HT1080 (cell line): ENCODE results near the gene EIF3C. TPM values are rescaled to one million over a fixed set of nuclear protein-coding genes. Genes with fewer than 3 reads are reported as not detected.
"Not testable (repeated sequence)": the region's sequence is repeated elsewhere in the genome, so short reads cannot be mapped to it uniquely, and the experiment has no call there.

ENCODE experiments used
- DNase-seq: peaks from one replicate; pipeline ENCODE4 v3.0.0-alpha.2; 2015; ENCODE audit warnings: low read depth
- small RNA-seq: library from RNA; depleted of rRNA; stranded (forward); fragments of <200 nt; gene quantifications from one replicate; pipeline ENCODE3, GENCODE V24; 2014
- total RNA-seq: library from RNA; depleted of rRNA; stranded (reverse); fragments of >200 nt; shearing (Covaris generic); gene quantifications from 2 replicates; pipeline ENCODE4 v1.2.3, GENCODE V29; 2014; rRNA removed

Gene EIF3C
- total RNA-seq, 1 experiment from 2014 or later, result 760 TPM

DNA sequence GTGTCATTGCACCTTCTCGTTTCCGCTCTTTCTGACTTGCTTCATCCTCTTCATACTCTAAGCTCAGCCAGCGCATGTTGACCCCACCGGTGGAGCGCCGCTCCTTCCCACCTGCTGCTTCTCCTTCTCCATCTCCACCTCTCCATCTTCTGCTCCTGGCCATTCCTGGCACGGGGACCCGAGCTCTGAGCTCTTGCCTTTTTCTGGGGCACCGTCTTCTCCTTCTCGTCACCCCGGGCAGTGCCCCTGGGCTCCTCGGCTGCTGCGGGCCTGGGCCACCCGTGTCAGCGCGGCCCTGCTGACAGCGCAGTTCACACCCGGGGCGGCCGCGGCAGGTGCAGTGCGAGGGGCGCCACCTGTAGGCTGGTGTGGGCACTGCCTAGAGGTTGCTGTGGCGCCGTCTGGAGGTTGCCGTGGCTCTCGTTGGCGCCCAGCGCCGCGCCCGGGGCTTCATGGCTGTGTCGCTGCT, 38.8 kb downstream of the EIF3C start:
- DNase-seq, result not testable (repeated sequence)

DNA sequence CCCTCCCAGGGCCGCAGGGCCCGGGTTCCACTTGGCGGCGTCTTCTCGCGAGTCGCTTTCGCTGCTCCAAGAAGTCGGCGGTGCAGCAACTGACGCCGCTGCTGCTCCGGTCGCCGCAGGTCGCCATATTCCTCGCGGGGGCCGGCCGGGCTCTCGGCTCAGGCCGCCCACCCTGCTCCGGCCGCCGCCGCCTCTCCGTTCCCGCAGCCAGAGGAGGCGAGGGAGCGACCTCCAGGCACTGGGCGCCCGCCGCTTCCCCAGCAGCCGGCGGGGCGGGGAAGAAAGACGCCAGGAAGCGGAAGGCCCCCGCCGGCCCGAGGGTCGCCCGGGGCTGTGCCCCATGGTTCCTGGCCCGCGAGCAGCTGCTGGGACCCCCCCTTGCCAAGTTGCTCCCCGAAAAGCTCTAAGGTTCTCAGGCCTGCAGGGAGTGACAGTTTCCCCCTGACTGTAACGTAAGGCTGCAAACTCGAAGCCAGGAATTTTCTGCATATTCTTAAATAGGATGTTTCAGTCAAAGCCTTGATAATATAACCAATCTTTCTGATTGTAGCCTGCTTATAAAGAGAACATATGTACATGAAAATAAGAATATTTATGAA, 39.3 kb downstream of the EIF3C start:
- not testable (repeated sequence) for DNase-seq

DNA sequence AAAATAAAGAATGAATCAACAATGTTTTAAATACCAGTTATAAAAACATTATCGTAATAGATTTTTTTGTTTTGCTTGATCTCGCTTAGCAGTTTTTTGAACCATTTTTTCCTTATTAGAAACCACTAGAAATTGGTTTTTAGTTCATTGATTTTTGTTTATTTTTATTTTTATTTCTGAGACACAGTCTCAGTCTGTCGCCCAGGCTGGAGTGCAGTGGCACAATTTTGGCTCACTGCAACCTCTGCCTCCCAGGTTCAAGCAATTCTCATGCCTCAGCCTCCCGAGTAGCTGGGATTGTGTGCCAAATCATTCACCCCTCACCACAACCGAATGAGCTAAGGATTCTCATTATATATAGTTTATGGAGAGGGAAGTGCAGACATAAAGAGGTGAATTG, 40.2 kb downstream of the EIF3C start, which contains the start of gene NPIPB9:
Gene NPIPB9, plus strand, starts transcription at position 301 of the 400 bp plus-strand sequence.
- DNase-seq, result not testable (repeated sequence)

DNA sequence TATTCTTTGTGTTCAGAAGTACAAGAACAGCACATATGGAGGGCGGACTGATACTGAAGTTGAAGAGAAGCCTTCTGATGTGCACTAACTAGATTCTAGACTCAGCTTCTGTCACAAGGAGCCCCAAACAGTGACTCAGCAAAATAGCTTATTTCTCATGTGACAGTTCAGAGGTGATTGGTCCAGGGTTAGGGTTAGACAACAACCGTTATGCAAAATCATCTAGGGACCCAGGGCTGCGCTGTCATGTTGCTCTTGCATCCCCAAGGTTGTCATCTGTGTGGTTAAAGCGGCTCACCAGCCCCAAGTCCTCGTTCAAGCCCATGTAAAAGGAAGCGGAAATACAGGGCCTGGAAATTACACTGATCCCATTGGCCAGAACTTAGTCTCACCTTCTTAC, 70.4 kb downstream of the EIF3C start:
- not testable (repeated sequence) for DNase-seq

DNA sequence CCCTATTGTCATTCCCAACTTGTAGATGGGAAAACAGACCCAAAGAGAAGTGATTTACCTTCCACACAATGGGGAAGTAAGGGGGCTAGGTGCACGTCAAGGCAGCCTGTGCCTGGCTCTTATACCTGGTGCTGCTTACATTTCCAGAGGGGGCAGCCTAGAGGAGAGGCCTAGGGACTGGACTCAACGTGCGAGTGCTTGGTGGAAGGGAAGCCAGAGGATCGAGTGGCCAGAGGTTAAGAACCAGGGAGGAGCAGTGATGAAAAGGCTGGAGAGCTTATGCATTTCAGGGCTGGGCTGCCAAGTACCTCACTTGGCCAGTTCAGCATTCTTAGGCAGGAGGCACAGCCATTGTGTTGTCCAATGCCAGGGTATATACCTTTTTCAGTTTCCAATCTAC, 71.1 kb downstream of the EIF3C start:
- DNase-seq, result not testable (repeated sequence)

Small RNA genes within 50 kb of the gene (small RNA-seq; reads per million reads assigned to genes)
- gene MIR6862-2, result not detected

Other genes starting within 250 kb of the EIF3C start
- gene NPIPB7, start 239.1 kb upstream of the EIF3C start, total RNA-seq, result not detected in 2 replicates
- 27.6 and 29.3 TPM in 2 replicates for gene CLN3, start 219.4 kb upstream of the EIF3C start, total RNA-seq
- 0.03 TPM in 1 of 2 replicates, not detected in the other for gene APOBR, start 216.8 kb upstream of the EIF3C start, total RNA-seq
- not detected in 2 replicates for gene IL27, start 204.6 kb upstream of the EIF3C start, total RNA-seq
- gene NUPR1, start 172.5 kb upstream of the EIF3C start, total RNA-seq, result 2.7 and 8.2 TPM in 2 replicates
- 25.4 and 26.0 TPM in 2 replicates for gene SGF29, start 157.5 kb upstream of the EIF3C start, total RNA-seq
- 1.0 TPM in 1 of 2 replicates, not detected in the other for gene SULT1A2, start 114.4 kb upstream of the EIF3C start, total RNA-seq
- gene SULT1A1, start 101.4 kb upstream of the EIF3C start, total RNA-seq, result 1.1 and 1.7 TPM in 2 replicates
- 0.23 TPM in 1 of 2 replicates, not detected in the other for gene NPIPB8, start 73.4 kb upstream of the EIF3C start, total RNA-seq
- gene NPIPB9, start 40.3 kb downstream of the EIF3C start, total RNA-seq, result 0.33 and 0.40 TPM in 2 replicates
- gene ATXN2L, start 111.5 kb downstream of the EIF3C start, total RNA-seq, result 36.5 and 57.7 TPM in 2 replicates
- 390 and 404 TPM in 2 replicates for gene TUFM, start 134.9 kb downstream of the EIF3C start, total RNA-seq
- 28.5 and 38.5 TPM in 2 replicates for gene SH2B1, start 152.4 kb downstream of the EIF3C start, total RNA-seq
- gene ATP2A1, start 167.0 kb downstream of the EIF3C start, total RNA-seq, result 0.27 TPM in 1 of 2 replicates, not detected in the other
- gene RABEP2, start 213.8 kb downstream of the EIF3C start, total RNA-seq, result 24.7 and 28.0 TPM in 2 replicates
- not detected in 2 replicates for gene CD19, start 220.5 kb downstream of the EIF3C start, total RNA-seq
- gene NFATC2IP, start 239.5 kb downstream of the EIF3C start, total RNA-seq, result 30.4 and 33.2 TPM in 2 replicates